LNCaP clone FGC (cell line): ENCODE results near the gene PHOSPHO1.

Experiments
- DNase-seq: peaks from one replicate; pipeline ENCODE4 v3.0.0-alpha.2; 2011; ENCODE audit warnings: low read depth
- H3K4me3 ChIP-seq: 2 replicates; pipeline ENCODE4 v1.5.1; 2011; ENCODE audit warnings: mild to moderate bottlenecking, low read depth, low read length, control low read depth
- TF ChIP-seq, protein P1 (sequence below): IDR thresholded peaks from 2 replicates; pipeline ENCODE4 v1.5.1; 2012; ENCODE audit warnings: mild to moderate bottlenecking; ENCODE audit not compliant: control insufficient read depth, insufficient read depth; ENCODE audit errors: extremely low read depth

The PHOSPHO1 gene

DNA sequence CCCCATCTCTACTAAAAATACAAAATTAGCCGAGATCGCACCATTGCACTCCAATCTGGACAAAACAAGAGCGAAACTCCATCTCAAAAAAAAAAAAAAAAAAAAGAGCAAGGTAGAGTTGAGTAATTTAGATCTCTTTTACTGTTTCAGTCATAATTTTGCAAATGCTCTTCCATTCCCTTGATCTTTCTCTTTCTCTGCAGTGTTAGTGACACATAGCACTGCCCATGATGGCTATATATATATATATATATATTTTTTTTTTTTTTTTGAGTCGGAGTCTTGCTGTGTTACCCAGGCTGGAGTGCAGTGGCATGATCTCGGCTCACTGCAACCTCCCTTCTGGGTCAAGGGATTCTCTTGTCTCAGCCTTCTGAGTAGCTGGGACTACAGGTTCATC lies 12.2 kb upstream of the PHOSPHO1 start:
- TF ChIP-seq, protein P1, sequence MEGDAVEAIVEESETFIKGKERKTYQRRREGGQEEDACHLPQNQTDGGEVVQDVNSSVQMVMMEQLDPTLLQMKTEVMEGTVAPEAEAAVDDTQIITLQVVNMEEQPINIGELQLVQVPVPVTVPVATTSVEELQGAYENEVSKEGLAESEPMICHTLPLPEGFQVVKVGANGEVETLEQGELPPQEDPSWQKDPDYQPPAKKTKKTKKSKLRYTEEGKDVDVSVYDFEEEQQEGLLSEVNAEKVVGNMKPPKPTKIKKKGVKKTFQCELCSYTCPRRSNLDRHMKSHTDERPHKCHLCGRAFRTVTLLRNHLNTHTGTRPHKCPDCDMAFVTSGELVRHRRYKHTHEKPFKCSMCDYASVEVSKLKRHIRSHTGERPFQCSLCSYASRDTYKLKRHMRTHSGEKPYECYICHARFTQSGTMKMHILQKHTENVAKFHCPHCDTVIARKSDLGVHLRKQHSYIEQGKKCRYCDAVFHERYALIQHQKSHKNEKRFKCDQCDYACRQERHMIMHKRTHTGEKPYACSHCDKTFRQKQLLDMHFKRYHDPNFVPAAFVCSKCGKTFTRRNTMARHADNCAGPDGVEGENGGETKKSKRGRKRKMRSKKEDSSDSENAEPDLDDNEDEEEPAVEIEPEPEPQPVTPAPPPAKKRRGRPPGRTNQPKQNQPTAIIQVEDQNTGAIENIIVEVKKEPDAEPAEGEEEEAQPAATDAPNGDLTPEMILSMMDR: no peak
- no peak for DNase-seq
- H3K4me3 ChIP-seq: no peak overlapping the region

DNA sequence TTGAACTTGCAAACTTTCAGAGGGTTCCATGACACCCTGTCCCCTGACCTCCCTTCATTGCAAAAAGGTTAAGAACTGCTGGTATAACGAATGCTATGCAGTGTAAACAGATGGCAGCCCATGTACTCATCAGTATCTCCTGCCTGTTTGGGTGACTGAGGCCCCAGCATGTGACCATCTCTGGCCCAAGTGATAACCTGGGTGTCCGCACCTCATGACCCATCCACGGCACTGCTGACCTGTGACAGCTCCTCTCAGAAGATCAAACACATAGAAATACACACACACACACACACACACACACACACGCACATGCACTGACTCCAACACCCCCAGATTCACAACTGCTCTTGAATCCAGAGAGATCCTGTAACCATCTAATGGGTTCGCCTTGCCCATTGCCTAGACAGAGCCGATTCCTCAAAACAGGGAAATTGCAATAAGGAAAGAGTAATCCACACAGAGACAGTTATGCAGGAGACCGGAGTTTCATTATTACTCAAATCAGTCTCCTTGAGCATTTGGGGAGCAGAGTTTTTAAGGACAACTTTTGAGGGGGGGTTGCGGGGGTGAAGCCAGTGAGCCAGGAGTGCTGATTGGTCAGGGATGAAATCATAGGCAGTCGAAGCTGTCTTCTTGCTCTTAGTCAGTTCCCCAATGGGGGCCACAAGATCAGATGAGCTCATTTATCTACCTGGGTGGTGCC lies 11.3 kb upstream of the PHOSPHO1 start:
- no peak for DNase-seq

DNA sequence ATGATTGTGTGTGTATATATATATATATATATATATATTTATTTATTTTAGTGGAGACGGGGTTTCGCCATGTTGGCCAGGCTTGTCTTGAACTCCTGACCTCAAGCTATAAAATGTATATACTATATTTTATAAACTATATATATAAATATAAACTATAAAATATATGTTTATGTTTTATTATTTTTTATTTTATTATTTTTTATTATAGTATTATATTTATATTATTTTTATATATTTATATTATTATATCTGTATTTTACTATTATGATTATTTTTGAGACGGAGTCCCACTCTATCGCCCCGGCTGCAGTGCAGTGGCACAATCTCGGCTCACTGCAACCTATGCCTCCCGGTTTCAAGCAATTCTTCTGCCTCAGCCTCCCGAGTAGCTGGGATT lies 10.5 kb upstream of the PHOSPHO1 start:
- TF ChIP-seq, protein P1: no peak
- no peak overlapping the region for H3K4me3 ChIP-seq
- DNase-seq: no peak

More for the DNA sequence above, 11.3 kb upstream of the PHOSPHO1 start:
- TF ChIP-seq, protein P1: no peak
- H3K4me3 ChIP-seq: no peak overlapping the region

DNA sequence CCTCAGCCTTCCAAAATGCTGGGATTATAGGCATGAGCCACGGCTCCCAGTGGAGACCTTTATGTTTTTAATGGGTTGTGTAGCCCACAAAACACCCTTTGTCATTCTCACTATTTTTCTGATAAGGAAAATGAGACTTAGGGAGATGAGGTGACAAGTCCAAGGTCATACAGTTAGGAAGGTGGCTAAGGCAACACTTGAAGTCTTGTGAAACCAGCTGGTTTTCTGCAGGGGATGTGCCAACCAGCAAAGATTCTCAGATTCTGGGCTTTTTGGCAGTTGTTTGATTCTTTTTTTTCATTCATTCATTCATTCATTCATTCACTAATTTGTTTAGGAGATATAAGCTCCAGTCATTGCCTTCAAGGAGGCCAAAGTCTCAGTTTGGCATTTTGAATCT lies 10.0 kb upstream of the PHOSPHO1 start:
- no peak for DNase-seq
- TF ChIP-seq, protein P1: no peak
- no peak overlapping the region for H3K4me3 ChIP-seq

DNA sequence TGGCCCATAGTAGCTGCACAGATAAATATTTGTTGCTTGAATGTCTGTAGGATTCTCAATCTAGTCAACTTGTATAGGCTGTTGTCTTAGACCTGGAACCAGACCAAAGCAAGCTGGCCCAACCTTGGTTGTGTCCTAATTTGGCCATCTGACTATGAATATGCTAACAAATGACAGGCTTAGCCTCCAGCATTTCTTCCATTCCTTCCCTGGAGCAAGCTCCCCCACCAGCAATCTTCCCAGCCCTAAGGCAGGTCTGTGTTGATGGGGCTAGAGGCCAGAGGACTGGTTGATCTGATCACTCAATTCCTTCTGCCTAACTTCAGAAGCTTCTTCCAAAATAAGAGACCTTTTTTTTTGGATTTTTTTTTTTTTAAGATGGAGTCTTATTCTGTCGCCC lies 9.4 kb upstream of the PHOSPHO1 start:
- TF ChIP-seq, protein P1: no peak
- DNase-seq: no peak

DNA sequence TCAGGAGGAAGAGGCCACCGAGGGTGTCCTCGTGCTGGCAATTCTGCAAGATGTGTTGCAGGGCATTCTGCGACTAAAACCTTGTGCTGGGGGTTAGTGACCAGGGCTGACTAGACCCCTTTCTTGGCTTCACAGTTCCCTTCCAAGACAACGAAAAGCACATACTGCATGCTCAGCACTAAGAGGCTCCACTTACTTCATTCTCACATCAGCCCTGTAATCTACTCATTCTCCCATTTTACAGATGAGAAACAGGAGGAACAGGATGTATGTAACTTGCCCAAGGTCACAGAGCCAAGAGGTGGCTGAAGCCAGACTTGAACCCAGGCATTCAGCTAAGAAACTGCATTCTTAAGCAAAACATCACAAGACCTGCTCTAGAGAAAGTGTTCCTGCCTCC lies 5.3 kb upstream of the PHOSPHO1 start:
- DNase-seq: no peak
- H3K4me3 ChIP-seq: no peak overlapping the region
- TF ChIP-seq, protein P1: no peak

More for the DNA sequence above, 9.4 kb upstream of the PHOSPHO1 start:
- H3K4me3 ChIP-seq: no peak overlapping the region
